GM12874 (cell line): ENCODE results near the gene WDR33.

Source experiments
- TF ChIP-seq, protein P1 (sequence below): IDR thresholded peaks from 2 replicates; pipeline ENCODE4 v1.5.1; 2011; ENCODE audit warnings: low read depth, mild to moderate bottlenecking, control low read depth, low read length, moderate library complexity; ENCODE audit not compliant: insufficient read depth

Gene WDR33

DNA sequence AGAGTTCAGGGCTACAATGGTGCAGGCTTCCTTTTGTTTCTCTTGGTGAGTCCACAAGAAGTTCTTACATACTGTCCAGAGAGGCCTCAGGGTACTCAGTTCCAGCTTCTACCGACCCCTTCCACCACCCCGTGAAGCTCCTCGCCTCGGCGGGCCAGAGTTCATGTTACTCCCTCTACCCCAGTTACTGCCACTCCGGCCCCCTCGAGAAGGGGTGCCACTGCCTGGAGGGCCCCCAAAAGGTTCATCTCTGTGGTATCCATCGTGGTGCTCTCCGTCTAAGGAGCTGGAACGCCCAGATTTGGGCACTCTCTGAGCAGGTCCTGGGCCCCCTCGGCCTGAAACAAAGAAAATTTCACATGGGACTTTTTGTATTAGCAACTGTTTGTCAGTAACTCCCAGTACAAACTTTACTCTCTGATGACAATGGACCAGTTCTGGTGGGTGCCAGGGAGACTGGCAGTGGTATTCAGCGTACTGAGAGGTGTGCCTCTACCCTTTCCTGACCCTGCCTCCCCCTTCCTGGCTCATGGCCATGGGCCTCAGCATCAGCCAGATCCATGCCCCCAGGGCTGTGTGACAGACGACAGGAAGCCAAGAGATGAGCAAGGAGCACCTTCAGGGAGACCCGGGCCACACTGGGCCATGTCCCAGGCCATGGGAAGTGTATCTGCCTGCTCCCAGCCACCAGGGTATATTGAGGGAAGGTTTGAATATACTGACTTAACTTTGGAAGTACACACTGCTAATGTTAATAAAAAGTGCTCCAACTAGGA is 104.6 kb downstream of the WDR33 start:
- TF ChIP-seq, protein P1, sequence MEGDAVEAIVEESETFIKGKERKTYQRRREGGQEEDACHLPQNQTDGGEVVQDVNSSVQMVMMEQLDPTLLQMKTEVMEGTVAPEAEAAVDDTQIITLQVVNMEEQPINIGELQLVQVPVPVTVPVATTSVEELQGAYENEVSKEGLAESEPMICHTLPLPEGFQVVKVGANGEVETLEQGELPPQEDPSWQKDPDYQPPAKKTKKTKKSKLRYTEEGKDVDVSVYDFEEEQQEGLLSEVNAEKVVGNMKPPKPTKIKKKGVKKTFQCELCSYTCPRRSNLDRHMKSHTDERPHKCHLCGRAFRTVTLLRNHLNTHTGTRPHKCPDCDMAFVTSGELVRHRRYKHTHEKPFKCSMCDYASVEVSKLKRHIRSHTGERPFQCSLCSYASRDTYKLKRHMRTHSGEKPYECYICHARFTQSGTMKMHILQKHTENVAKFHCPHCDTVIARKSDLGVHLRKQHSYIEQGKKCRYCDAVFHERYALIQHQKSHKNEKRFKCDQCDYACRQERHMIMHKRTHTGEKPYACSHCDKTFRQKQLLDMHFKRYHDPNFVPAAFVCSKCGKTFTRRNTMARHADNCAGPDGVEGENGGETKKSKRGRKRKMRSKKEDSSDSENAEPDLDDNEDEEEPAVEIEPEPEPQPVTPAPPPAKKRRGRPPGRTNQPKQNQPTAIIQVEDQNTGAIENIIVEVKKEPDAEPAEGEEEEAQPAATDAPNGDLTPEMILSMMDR = no peak

DNA sequence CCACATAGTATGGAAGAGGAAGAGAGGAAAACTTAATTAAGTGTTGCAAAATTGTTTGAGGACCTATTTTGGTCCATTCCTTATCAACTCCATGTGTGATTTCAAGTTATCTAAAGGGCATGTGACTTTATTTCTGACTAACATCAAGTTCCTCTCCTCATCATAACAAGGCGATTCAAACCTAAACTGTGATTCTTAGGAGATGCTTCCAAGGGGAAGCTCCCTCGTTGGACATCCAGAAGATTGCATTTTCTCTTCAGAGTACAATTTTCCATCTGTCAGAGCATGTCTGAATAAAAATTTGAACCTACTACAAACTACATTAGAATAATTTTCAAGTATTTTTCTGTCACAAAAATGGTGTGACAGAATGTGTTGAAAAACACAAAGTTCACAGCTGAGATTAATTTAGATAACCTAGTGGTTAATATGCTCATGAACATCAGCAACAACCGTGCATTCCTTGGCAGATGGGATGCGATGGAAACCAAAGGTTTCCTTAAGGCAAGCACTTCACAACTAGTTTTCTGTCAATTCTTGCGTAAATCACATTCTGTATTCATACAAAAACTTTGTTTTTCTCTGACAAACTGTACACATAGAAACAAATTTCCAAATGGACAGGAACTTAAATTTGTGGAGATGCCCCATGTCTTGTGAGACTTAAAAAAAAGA is 105.4 kb downstream of the WDR33 start:
- TF ChIP-seq, protein P1 = no peak

DNA sequence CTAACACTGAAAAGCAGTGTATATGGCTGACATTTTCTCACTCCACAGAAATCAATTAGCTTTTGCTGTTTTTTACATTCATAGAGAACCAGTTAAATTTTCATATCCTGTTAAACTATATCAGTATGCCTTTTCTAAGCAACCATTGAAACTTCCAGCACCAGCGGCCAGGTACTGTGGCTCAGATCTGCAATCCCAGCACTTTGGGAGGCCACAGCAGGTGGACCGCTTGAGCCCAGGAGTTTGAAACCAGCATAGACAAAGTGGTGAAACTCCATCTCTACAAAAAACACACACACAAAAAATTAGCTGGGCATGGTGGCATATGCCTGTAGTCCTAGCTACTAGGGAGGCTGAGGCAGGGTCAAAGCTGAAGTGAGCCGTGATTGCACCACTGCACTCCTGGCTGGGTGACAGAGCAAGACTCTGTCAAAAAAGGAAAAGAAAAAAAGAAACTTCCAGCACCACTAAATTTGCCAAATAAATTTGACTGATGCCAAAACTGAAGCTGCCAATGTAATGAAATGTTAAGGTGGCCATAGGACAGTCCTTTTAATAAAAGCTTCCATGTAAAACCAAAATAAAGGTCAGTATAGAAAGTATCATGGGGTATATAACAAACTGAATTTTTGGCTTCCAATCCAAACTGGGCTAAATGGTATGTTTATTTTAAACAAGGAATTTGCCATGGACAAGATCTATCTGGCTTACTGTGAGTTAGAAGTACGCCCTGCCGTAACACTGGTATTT is 106.2 kb downstream of the WDR33 start:
- TF ChIP-seq, protein P1 = no peak

DNA sequence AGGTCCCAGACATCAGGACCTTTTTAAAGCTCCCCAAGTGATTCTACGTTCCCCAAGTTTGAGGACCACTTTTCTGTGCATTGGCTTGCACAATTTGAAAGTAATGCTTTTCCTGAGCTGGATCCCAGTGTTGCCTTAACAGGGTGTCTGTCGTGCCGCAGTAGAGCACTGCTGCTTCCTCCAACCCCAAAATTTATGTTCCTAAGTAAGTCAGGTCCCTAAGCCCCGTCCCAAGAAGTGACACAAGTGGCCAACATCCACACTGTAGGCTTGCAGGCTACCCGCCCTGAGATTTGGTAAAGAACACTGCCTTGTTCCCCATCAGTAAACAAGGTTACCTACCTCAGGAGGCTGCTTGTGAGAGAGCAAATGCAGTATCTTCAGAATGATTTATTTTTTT is 107.7 kb downstream of the WDR33 start:
- TF ChIP-seq, protein P1 = no peak

DNA sequence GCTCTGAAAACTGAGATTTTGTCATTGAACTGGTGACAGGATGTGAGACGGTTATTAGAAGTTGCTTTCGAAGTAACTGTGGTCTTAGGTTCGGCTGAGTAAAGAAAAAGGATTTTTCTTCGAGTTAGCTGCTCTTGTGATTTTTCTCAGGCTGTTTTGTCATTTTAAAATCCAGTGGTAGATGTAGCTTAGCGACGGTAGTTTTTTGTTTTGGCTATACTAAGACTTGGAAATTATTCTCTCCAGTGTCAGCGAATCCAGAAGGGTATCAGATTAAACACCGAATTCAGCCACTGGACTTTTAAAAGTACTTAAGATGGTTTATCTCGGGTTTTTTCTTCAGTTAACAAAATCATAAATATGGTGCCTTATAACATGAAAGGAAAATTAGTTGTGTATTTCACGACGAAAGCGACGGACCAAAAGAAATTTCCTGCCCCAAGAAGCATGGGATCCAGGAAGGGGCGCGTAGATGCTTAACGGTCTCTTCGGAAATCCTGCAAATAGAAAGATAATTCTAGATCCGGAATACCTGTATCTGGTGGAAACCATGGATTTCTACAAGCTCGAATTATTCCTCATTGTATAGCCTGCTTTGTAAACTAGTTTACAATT is 108.5 kb downstream of the WDR33 start:
- TF ChIP-seq, protein P1 = no peak

DNA sequence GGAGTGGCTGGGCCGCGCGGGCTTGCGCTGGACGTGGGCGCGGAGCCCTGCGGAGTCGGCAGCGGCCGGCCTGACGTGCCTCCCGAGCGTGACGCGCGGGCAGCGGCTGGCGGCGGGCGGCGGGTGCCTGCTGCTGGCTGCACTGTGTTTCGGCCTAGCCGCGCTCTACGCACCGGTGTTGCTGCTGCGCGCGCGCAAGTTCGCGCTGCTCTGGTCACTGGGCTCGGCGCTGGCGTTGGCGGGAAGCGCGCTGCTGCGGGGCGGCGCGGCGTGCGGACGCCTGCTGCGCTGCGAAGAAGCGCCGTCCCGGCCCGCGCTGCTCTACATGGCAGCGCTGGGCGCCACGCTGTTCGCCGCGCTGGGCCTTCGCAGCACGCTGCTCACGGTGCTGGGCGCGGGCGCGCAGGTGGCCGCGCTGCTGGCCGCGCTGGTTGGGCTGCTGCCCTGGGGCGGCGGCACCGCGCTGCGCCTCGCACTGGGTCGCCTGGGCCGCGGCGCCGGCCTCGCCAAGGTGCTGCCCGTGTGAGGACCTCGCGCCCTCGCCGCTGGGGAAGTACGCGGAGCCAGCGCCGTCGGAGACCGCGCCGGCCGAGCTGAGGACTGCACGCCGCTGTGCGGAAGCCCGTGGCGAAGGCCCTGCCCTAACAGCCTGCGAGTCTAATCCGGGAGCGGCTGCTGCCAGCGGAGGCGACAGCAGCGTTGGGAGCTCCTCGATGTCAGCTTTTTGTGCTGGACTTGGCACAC is 109.1 kb downstream of the WDR33 start:
- TF ChIP-seq, protein P1 = peak; percentile 32; the same call in 1 of the 2 replicates

DNA sequence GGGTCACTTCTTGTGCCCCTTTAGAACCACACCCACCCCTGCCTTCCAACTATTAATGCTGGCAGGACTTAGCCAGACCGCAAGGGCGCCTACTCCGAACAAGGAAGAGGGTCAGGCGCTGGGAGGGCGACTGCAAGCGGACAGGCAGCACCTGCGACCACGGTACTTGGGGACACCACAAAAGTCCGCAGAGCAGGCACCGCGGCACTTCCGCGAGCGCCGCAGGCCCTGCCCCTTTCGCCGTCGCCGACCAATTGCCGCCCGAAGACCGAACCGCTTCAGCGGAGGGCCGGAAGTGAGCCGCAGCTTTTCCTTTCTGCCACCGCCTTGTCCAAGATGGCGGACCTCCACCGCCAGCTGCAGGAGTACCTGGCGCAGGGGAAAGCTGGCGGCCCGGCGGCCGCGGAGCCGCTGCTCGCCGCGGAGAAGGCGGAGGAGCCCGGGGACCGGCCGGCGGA is 109.7 kb downstream of the WDR33 start, which contains the start of gene SFT2D3:
Gene SFT2D3, plus strand, starts transcription at position 305 of the 458 bp plus-strand sequence. Its CDS starts 32 bp downstream, at position 337.
- TF ChIP-seq, protein P1 = no peak
